ENCODE results near the gene LPCAT4. TPM values are rescaled to one million over a fixed set of nuclear protein-coding genes. Genes with fewer than 3 reads are reported as not detected.

Gene LPCAT4
- total and polyA plus RNA-seq, 9 of the 15 experiments (the other 6 are each of a cell fraction or from before 2014, with no cell fraction given): 7.3 to 34.3 (median 14.4) TPM

GRCh38 chr15:34342737-34343575 is 24.0 kb downstream of the LPCAT4 start, which contains the start of the genes NOP10 and NUTM1 (continued):
- TF ChIP-seq KLF1 (tag; IDR thresholded peaks at IDR 0.05) (no peak), RBM34 (IDR thresholded peaks at IDR 0.05; ENCODE audit: borderline replicate concordance, insufficient read depth, low read length) (no peak), PKNOX1 (IDR thresholded peaks at IDR 0.05) (peak; percentile 46), ZNF263 (CRISPR knock-in tag; IDR thresholded peaks at IDR 0.05; ENCODE audit: borderline replicate concordance) (peak; percentile 65; the same call in 1 of the 2 replicates), KHSRP (IDR thresholded peaks at IDR 0.05) (no peak), MBD2 (IDR thresholded peaks at IDR 0.05; ENCODE audit: borderline replicate concordance, low read depth) (no peak; the same call in 1 of the 2 replicates), TARDBP (IDR thresholded peaks at IDR 0.05) (no peak), PRMT5 (CRISPR knock-in tag; IDR thresholded peaks at IDR 0.05) (no peak), DDX20 (tag; IDR thresholded peaks at IDR 0.05; ENCODE audit: low read depth) (no peak), POLR2AphosphoS5 (IDR thresholded peaks at IDR 0.05; ENCODE audit: control insufficient read depth, insufficient read depth, low read depth, low read length) (peak; percentile 84), ZNF431 (CRISPR knock-in tag; IDR thresholded peaks at IDR 0.05) (peak; percentile 65; the same call in 1 of the 2 replicates), YY1 (IDR thresholded peaks at IDR 0.05; ENCODE audit: borderline replicate concordance in 1 of 3, control insufficient read depth in 1 of 3, extremely low read depth in 1 of 3, insufficient read depth in 3 of 3, insufficient read length in 1 of 3, insufficient replicate concordance in 2 of 3, low read depth in 1 of 3, low read length in 2 of 3) (peak in 1 of 3 experiments; percentile 53), ZBTB12 (CRISPR knock-in tag; IDR thresholded peaks at IDR 0.05) (0 out of 2 replicates have a peak, but pooled peaks have one; percentile 45), SUPT5H (IDR thresholded peaks at IDR 0.05) (peak; percentile 97), GABPB2 (CRISPR knock-in tag; conservative IDR thresholded peaks at IDR 0.05) (no peak), ZBTB7A (IDR thresholded peaks at IDR 0.05; ENCODE audit: borderline replicate concordance, control insufficient read depth, low read depth, low read length) (no peak), HNRNPUL1 (IDR thresholded peaks at IDR 0.05; ENCODE audit: low read length) (no peak), DEAF1 (CRISPR knock-in tag; IDR thresholded peaks at IDR 0.05) (peak; percentile 73), CREB5 (CRISPR knock-in tag; IDR thresholded peaks at IDR 0.05) (no peak), ZNF23 (CRISPR knock-in tag; IDR thresholded peaks at IDR 0.05) (no peak), RAD21 (CRISPR knock-in tag; conservative IDR thresholded peaks at IDR 0.05 in 1 of 2, IDR thresholded peaks at IDR 0.05 in 1 of 2) (peak; percentile 71 to 82), EP300 (IDR thresholded peaks at IDR 0.05; ENCODE audit: low read length) (peak; percentile 30; the same call in 1 of the 2 replicates)

All from K562 (cell line).